Spleen (tissue), 11 donors: ENCODE results near the gene LRFN5. TPM values are rescaled to one million over a fixed set of nuclear protein-coding genes. Genes with fewer than 3 reads are reported as not detected.
A peak's percentile ranks its signal among the peaks of the same experiment; 100 is the strongest.
"Not testable (repeated sequence)": the region's sequence is repeated elsewhere in the genome, so short reads cannot be mapped to it uniquely, and the experiment has no call there.

Source experiments
- DNase-seq: peaks from one replicate; pipeline ENCODE4 v3.0.0-alpha.2; 2020
- H3K27ac ChIP-seq, 8 donors: fragments of 200-600 bp; sonication (generic) in 7 of 8; 1 replicate in 4 of 8; 2 replicates in 4 of 8; pipeline versions ENCODE4 v1.5.0 to v1.8.0; 2016 to 2021; ENCODE audit warnings: inconsistent platforms in 4 of 8, mild to moderate bottlenecking in 4 of 8, moderate library complexity in 1 of 8
- H3K27me3 ChIP-seq, 7 donors: fragments of 200-600 bp; sonication (generic) in 6 of 7; replicated peaks in 1 of 7; 1 replicate in 4 of 7; 2 replicates in 3 of 7; pipeline versions ENCODE4 v1.5.0 to v1.8.0; 2016 to 2021; ENCODE audit warnings: inconsistent platforms in 3 of 7, mild to moderate bottlenecking in 1 of 7
- H3K36me3 ChIP-seq, 6 donors: fragments of 200-600 bp; sonication (generic) in 5 of 6; 1 replicate in 4 of 6; 2 replicates in 2 of 6; pipeline versions ENCODE4 v1.5.0 to v1.8.0; 2016 to 2021; ENCODE audit warnings: inconsistent platforms in 2 of 6
- H3K4me1 ChIP-seq, 6 donors: fragments of 200-600 bp; sonication (generic) in 5 of 6; 1 replicate in 3 of 6; 2 replicates in 3 of 6; pipeline versions ENCODE4 v1.5.0 to v1.8.0; 2016 to 2021; ENCODE audit warnings: inconsistent platforms in 3 of 6
- H3K4me3 ChIP-seq, 8 donors: fragments of 200-600 bp; sonication (generic) in 7 of 8; 1 replicate in 4 of 8; 2 replicates in 4 of 8; pipeline versions ENCODE4 v1.5.0 to v1.8.0; 2016 to 2021; ENCODE audit warnings: inconsistent platforms in 4 of 8, mild to moderate bottlenecking in 4 of 8, moderate library complexity in 2 of 8
- H3K9me3 ChIP-seq, 8 donors: fragments of 200-600 bp; sonication (generic) in 7 of 8; 1 replicate in 4 of 8; 2 replicates in 4 of 8; pipeline versions ENCODE4 v1.5.0 to v1.8.0; 2016 to 2021; ENCODE audit warnings: inconsistent platforms in 4 of 8
- POLR2A ChIP-seq, 3 donors: fragments of 450-650 bp; IDR thresholded peaks; one replicate each; pipeline ENCODE4 v1.5.1; 2017; ENCODE audit warnings: antibody characterized with exemption in 3 of 3, mild to moderate bottlenecking in 1 of 3
- POLR2AphosphoS5 ChIP-seq, 3 donors: sonication (generic); formaldehyde crosslinking; IDR thresholded peaks; one replicate each; pipeline ENCODE4 v1.5.1; 2017; ENCODE audit warnings: antibody characterized with exemption in 3 of 3
- WGBS, 5 donors: extraction: QIAGEN DNeasy Blood & Tissue Kit in 3 of 5; methylation state at CpG; one replicate each; pipeline versions ENCODE4 v1.1.5 to v1.1.7; 2013 to 2018; 5-methylcytosine and 5-hydroxymethylcytosine counted together
- intact Hi-C: fragments of 100-400 bp; cut with DNase I; formaldehyde crosslinking; loops from one replicate; pipeline ENCODE4 v1.15.0; 2023; ENCODE audit warnings: low total_unique reads
- polyA plus RNA-seq, 3 donors: library from polyadenylated mRNA; stranded (reverse); fragments of 200-250 nt; gene quantifications; one replicate each; pipeline ENCODE4 v1.2.1, GENCODE V29; 2013
- total RNA-seq, 7 donors: library from RNA; depleted of rRNA in 3 of 7; stranded (reverse); fragments of >200 nt in 3 of 7; fragmentation: NEBNext Ultra II Directional in 4 of 7; extraction: Animal tissue kit (Norgen Biotek cat#: 25700) in 4 of 7; gene quantifications; one replicate each; pipeline versions ENCODE4 v1.1.0 to v1.2.1, GENCODE V29; 2016 to 2021
- TF ChIP-seq, protein P1 (sequence below), 11 experiments: fragments of 200-600 bp in 7 of 11; fragments of 450-650 bp in 4 of 11; sonication (generic) in 4 of 11; IDR thresholded peaks in 8 of 11; conservative IDR thresholded peaks in 3 of 11; 1 replicate in 7 of 11; 2 replicates in 4 of 11; pipeline versions ENCODE4 v1.4.0 to v1.8.0; 2016 to 2021; ENCODE audit warnings: antibody characterized with exemption in 11 of 11, inconsistent platforms in 4 of 11, mild to moderate bottlenecking in 1 of 11
- donor health status: healthy with polysubstance abuse.
- donor health status: DM: no; HTN: no; CAD: no; lungs with moderate emphysema.
- donor health status: DM: no; HTN: no; CAD: no.
- donor health status: Bipolar disorder and iron deficiency.
- donor health status: healthy.
- donor health status: DM: no; HTN: no; CAD: no.
- donor health status: DM: yes; HTN: yes; CAD: no.

Gene LRFN5
- total and polyA plus RNA-seq, 10 donors: 0.08 to 3.0 (median 1.4) TPM

DNA sequence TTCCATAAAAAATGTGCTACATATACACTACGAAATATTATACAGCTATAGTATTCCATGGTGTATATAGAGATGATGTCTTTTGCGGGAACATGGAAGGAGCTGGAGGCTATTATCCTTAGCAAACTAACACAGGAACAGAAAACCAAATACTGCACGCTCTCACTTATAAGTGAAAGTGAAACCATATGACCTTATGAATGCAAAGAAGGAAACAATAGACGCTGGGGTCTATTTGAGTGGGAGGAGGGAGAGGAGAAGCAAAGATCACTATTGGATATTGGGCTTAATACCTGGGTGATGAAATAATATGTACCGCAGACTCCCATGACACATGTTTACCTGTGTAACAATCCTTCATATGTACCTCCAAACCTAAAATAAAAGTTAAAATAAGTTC is 142.8 kb downstream of the LRFN5 start:
- intact Hi-C loops: no loop called here
- Histone ChIP-seq H3K36me3 (no peaks in the 10 kb centered on the region), H3K4me3 (peak overlapping the region in 7 of 8 donors; percentile 0 to 61 (median 26)), H3K27me3 (no peaks in the 10 kb centered on the region), H3K9me3 (peaks cover 0 to 6% (median 0%) of the 10 kb centered on the region in 8 donors), H3K27ac (peak overlapping the region in 4 of 8 donors; percentile 32 to 54 (median 42)), H3K4me1 (peaks cover 0 to 16% (median 0%) of the 10 kb centered on the region in 6 donors)
- TF ChIP-seq POLR2A (IDR thresholded peaks at IDR 0.05): no peak
- TF ChIP-seq, protein P1, sequence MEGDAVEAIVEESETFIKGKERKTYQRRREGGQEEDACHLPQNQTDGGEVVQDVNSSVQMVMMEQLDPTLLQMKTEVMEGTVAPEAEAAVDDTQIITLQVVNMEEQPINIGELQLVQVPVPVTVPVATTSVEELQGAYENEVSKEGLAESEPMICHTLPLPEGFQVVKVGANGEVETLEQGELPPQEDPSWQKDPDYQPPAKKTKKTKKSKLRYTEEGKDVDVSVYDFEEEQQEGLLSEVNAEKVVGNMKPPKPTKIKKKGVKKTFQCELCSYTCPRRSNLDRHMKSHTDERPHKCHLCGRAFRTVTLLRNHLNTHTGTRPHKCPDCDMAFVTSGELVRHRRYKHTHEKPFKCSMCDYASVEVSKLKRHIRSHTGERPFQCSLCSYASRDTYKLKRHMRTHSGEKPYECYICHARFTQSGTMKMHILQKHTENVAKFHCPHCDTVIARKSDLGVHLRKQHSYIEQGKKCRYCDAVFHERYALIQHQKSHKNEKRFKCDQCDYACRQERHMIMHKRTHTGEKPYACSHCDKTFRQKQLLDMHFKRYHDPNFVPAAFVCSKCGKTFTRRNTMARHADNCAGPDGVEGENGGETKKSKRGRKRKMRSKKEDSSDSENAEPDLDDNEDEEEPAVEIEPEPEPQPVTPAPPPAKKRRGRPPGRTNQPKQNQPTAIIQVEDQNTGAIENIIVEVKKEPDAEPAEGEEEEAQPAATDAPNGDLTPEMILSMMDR (IDR thresholded peaks at IDR 0.05 in 8 of 11, conservative IDR thresholded peaks at IDR 0.05 in 3 of 11): no peak
- no peak for TF ChIP-seq POLR2AphosphoS5 (IDR thresholded peaks at IDR 0.05)
- no peak for DNase-seq
- 23 to 36% (median 28%) methylated on average over 5 of the region's 5 CpGs for WGBS, 5 donors

DNA sequence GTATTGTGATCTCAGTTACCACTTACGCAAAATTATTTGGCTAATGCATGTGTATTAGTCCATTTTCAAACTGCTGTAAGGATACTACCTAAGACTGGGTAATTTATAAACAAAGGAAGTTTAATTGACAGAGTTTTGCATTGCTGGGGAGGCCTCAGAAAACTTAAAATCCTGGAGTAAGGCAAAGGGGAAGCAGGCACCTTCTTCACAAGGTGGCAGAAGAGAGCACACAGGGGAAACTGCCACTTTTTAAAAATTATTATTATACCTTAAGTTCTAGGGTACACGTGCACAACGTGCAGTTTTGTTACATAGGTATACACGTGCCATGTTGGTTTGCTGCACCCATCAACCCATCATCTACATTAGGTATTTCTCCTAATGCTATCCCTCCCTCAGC is 143.9 kb downstream of the LRFN5 start:
- H3K27me3 ChIP-seq, H3K27ac ChIP-seq, H3K4me3 ChIP-seq, DNase-seq, H3K36me3 ChIP-seq, H3K9me3 ChIP-seq, intact Hi-C loops: not testable (repeated sequence)
- peaks cover 0 to 16% (median 0%) of the 10 kb centered on the region in 6 donors for H3K4me1 ChIP-seq
- whole genome bisulfite sequencing, 5 donors: 70 to 81% (median 74%) methylated on average over 4 of the region's 4 CpGs

DNA sequence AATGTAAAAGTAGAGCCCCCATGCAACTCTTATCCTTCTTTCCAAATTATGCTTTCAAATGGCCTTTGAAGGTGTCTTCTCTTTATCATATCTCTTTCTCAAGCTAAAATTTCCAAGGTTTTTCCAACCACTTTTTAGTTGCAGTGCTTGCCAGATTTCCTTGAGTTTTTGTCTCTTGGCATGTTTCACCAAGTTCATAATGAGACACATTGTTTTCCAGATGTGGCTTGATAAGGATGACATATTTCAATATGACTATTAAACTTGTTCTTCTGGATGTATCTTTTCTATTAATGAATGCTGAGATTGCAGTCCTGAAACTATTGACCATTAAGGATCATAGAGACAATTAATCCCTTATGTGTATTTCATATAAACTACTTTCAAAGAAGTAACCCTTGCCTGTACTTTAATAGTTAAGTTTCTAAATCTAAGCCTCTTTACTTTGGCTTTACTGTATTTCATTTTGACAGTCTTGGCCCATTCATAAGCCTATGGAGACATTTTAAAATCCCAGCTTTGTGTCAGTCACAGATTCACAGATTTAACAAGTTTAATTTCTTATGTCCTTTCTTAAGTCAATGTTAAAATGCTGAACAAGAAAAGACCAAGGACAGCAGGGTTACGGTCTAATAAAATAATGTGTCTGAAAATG is 151.5 kb downstream of the LRFN5 start:
- no peaks in the 10 kb centered on the region for H3K4me1 ChIP-seq
- H3K36me3 ChIP-seq: no peaks in the 10 kb centered on the region
- DNase-seq: no peak
- 89 to 95% (median 91%) methylated on average over 1 of the region's 1 CpG for WGBS, 5 donors
- H3K4me3 ChIP-seq: no peak overlapping the region
- TF ChIP-seq, protein P1 (IDR thresholded peaks at IDR 0.05 in 8 of 11, conservative IDR thresholded peaks at IDR 0.05 in 3 of 11): no peak
- TF ChIP-seq POLR2AphosphoS5 (IDR thresholded peaks at IDR 0.05): no peak
- TF ChIP-seq POLR2A (IDR thresholded peaks at IDR 0.05): no peak
- intact Hi-C loops: no loop called here
- peaks cover 0 to 5% (median 0%) of the 10 kb centered on the region in 8 donors for H3K9me3 ChIP-seq
- H3K27ac ChIP-seq: no peak overlapping the region
- H3K27me3 ChIP-seq: no peaks in the 10 kb centered on the region

DNA sequence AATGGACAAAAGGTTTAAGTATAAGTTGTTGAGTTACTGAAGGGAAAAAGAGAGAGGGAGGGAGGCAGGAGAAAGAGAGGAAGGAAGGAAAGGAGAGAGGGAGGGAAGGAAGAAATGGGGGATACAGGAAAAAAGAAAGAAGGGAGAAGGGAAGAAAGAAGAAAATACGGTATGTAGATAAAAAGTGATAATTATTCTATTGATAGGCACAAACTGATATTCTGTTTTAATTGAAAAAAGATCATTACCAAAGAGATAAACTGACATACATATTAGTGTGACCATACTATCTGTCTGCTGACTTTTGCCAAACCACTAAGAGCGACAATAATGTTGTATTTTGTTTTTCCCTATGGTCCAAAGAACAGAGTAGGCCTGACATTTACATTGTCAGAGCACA is 154.5 kb downstream of the LRFN5 start:
- Histone ChIP-seq H3K4me3 (no peak overlapping the region), H3K27me3 (no peaks in the 10 kb centered on the region), H3K4me1 (no peaks in the 10 kb centered on the region), H3K36me3 (no peaks in the 10 kb centered on the region), H3K9me3 (peaks cover 0 to 5% (median 0%) of the 10 kb centered on the region in 8 donors), H3K27ac (no peak overlapping the region)
- WGBS, 5 donors: 76 to 93% (median 85%) methylated on average over 2 of the region's 2 CpGs
- DNase-seq: no peak
- TF ChIP-seq POLR2A (IDR thresholded peaks at IDR 0.05) (no peak), POLR2AphosphoS5 (IDR thresholded peaks at IDR 0.05) (no peak)
- TF ChIP-seq, protein P1 (IDR thresholded peaks at IDR 0.05 in 8 of 11, conservative IDR thresholded peaks at IDR 0.05 in 3 of 11): no peak
- intact Hi-C loops: no loop called here
